Inflammatory macrophage treated with lipopolysaccharide for 1 hour (primary cell): Measurements from ENCODE around the gene SRPK1.
"Not testable (repeated sequence)": the region's sequence is repeated elsewhere in the genome, so short reads cannot be mapped to it uniquely, and the experiment has no call there.

ENCODE experiments used
- DNase-seq, 2 donors: peaks; one replicate each; pipeline ENCODE4 v3.0.0-alpha.2; 2020 to 2022

Gene SRPK1

GRCh38 chr6:35929601-35930000 lies 8.7 kb upstream of the SRPK1 start:
- no peak for DNase-seq

GRCh38 chr6:35926509-35927215 lies 5.8 kb upstream of the SRPK1 start:
- no peak for DNase-seq

- DNase-seq = no peak
These were observed 5.1 kb upstream of the SRPK1 start for GRCh38 chr6:35925961-35926360.

- DNase-seq = no peak
These were observed 3.2 kb upstream of the SRPK1 start for GRCh38 chr6:35924146-35924545.

GRCh38 chr6:35922139-35922554 lies 1.2 kb upstream of the SRPK1 start:
- no peak for DNase-seq

GRCh38 chr6:35919827-35920751 lies 809 bp downstream of the SRPK1 start:
- DNase-seq = peak; percentile 73 to 74

GRCh38 chr6:35919085-35919826 lies 1.6 kb downstream of the SRPK1 start:
- DNase-seq = peak; percentile 70 to 79

- DNase-seq = not testable (repeated sequence)
These were observed 4.0 kb downstream of the SRPK1 start for GRCh38 chr6:35916893-35917292.

GRCh38 chr6:35916056-35916455 lies 4.8 kb downstream of the SRPK1 start:
- DNase-seq = no peak

- no peak for DNase-seq
These were observed 6.4 kb downstream of the SRPK1 start for GRCh38 chr6:35914536-35914935.

- no peak for DNase-seq
These were observed 8.8 kb downstream of the SRPK1 start for GRCh38 chr6:35911871-35912653.

- peak in 1 of 2 donors; percentile 20 for DNase-seq
These were observed 11.3 kb downstream of the SRPK1 start for GRCh38 chr6:35909571-35909970.

- not testable (repeated sequence) for DNase-seq
These were observed 12.0 kb downstream of the SRPK1 start for GRCh38 chr6:35908753-35909401.

- no peak for DNase-seq
These were observed 13.1 kb downstream of the SRPK1 start for GRCh38 chr6:35907750-35908149.

- no peak for DNase-seq
These were observed 14.4 kb downstream of the SRPK1 start for GRCh38 chr6:35906499-35906846.

GRCh38 chr6:35905841-35906498 lies 14.9 kb downstream of the SRPK1 start:
- DNase-seq = no peak

- peak in 1 of 2 donors; percentile 15 for DNase-seq
These were observed 15.6 kb downstream of the SRPK1 start for GRCh38 chr6:35905141-35905785.

GRCh38 chr6:35903679-35904078 lies 17.2 kb downstream of the SRPK1 start:
- DNase-seq = no peak

GRCh38 chr6:35900448-35900847 lies 20.4 kb downstream of the SRPK1 start:
- no peak for DNase-seq

GRCh38 chr6:35898003-35898402 lies 22.9 kb downstream of the SRPK1 start:
- DNase-seq = no peak

GRCh38 chr6:35897486-35897885 lies 23.4 kb downstream of the SRPK1 start:
- no peak for DNase-seq
